Measurements from ENCODE around the gene SYNE2.

SYNE2 gene

GRCh38 chr14:63938198-63939005, 85.6 kb downstream of the SYNE2 start:
- no peaks in the 10 kb centered on the region for H4K20me1 ChIP-seq (ENCODE audit: insufficient read depth)
- H3K4me2 ChIP-seq: no peak overlapping the region
- H2AFZ ChIP-seq (ENCODE audit: low read depth): no peak overlapping the region
- H3K27ac ChIP-seq: no peak overlapping the region
- no peak overlapping the region for H3K9ac ChIP-seq
- peaks cover 14% of the 10 kb centered on the region for H3K4me1 ChIP-seq (ENCODE audit: low read depth, poor library complexity, severe bottlenecking)
- H3K27me3 ChIP-seq (ENCODE audit: insufficient read depth, low read depth): no peaks in the 10 kb centered on the region
- no peak overlapping the region for H3K4me3 ChIP-seq (IDR thresholded peaks at IDR 0.05; ENCODE audit: insufficient read depth, low read depth, low read length)
- TF ChIP-seq CTCF (conservative IDR thresholded peaks at IDR 0.05; ENCODE audit: low read depth, low read length): no peak
- no peaks in the 10 kb centered on the region for H3K79me2 ChIP-seq (ENCODE audit: insufficient read depth, low read depth)
- no peaks in the 10 kb centered on the region for H3K36me3 ChIP-seq (ENCODE audit: insufficient read depth)

DNA sequence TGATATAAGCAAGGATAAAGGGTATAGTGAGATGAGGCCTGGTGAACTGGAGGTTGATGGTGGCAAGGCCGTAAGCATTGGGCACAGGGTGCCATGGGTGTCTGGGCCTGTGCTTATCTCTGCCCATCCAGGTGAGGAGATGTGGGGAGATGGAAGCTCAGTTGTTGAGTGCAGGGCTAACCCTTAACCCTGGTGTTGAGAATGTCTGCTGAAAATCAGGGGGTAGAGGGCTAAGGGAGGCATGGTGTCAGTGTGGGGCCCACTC, 86.1 kb downstream of the SYNE2 start:
- Histone ChIP-seq H4K20me1 (ENCODE audit: insufficient read depth) (no peaks in the 10 kb centered on the region), H3K4me2 (no peak overlapping the region), H3K4me1 (ENCODE audit: low read depth, poor library complexity, severe bottlenecking) (peaks cover 9% of the 10 kb centered on the region), H3K36me3 (ENCODE audit: insufficient read depth) (no peaks in the 10 kb centered on the region), H3K4me3 (IDR thresholded peaks at IDR 0.05; ENCODE audit: insufficient read depth, low read depth, low read length) (no peak overlapping the region), H3K9ac (no peak overlapping the region), H2AFZ (ENCODE audit: low read depth) (no peak overlapping the region), H3K79me2 (ENCODE audit: insufficient read depth, low read depth) (no peaks in the 10 kb centered on the region), H3K27me3 (ENCODE audit: insufficient read depth, low read depth) (no peaks in the 10 kb centered on the region), H3K27ac (no peak overlapping the region)
- no peak for TF ChIP-seq CTCF (conservative IDR thresholded peaks at IDR 0.05; ENCODE audit: low read depth, low read length)

DNA sequence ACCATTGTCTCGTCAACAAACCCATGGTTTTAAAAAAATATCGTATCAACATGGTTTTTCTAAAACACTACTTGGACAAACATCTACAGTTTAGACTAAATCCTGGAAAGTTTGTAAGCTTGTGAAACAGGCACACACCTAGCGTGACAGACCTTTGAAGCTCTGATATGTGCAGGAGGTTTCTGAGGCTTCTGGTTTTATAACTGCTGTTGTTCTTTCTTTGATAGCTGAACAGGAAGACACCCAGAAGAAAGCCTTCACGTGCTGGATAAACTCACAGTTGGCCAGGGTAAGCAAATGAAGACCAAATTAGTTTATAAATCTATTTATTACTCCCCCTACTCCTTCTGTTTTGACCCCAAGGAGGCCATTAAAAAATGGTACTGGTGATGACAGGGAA, 87.6 kb downstream of the SYNE2 start:
- TF ChIP-seq CTCF (conservative IDR thresholded peaks at IDR 0.05; ENCODE audit: low read depth, low read length): no peak
- H3K4me2 ChIP-seq: no peak overlapping the region

DNA sequence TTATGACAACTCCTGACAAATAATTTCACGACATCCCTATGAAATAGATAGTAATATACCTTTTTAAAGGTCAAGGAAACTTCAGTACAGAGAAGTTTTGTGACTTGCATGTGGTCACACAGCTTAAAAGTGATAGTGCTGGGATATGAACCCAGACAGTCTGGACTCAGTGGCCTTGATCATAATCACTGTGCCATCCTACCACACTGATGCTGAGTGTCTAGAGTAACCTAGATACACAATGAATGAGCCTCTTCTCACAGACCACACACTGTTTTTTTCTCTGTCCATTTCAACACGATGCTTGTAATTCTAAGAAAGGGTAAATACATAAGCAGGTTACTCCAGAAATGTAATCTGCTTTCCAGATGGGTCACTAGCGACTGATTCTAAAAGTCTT, 88.2 kb downstream of the SYNE2 start:
- no peak overlapping the region for H3K27ac ChIP-seq
- no peaks in the 10 kb centered on the region for H3K27me3 ChIP-seq (ENCODE audit: insufficient read depth, low read depth)
- TF ChIP-seq CTCF (conservative IDR thresholded peaks at IDR 0.05; ENCODE audit: low read depth, low read length): no peak
- no peak overlapping the region for H3K4me3 ChIP-seq (IDR thresholded peaks at IDR 0.05; ENCODE audit: insufficient read depth, low read depth, low read length)
- H3K79me2 ChIP-seq (ENCODE audit: insufficient read depth, low read depth): no peaks in the 10 kb centered on the region
- H3K4me2 ChIP-seq: no peak overlapping the region
- no peaks in the 10 kb centered on the region for H3K4me1 ChIP-seq (ENCODE audit: low read depth, poor library complexity, severe bottlenecking)
- H3K9ac ChIP-seq: no peak overlapping the region
- H3K36me3 ChIP-seq (ENCODE audit: insufficient read depth): no peaks in the 10 kb centered on the region
- no peak overlapping the region for H2AFZ ChIP-seq (ENCODE audit: low read depth)
- H4K20me1 ChIP-seq (ENCODE audit: insufficient read depth): no peaks in the 10 kb centered on the region

More for the DNA sequence above, 87.6 kb downstream of the SYNE2 start:
- Histone ChIP-seq H3K79me2 (ENCODE audit: insufficient read depth, low read depth) (no peaks in the 10 kb centered on the region), H3K4me1 (ENCODE audit: low read depth, poor library complexity, severe bottlenecking) (no peaks in the 10 kb centered on the region), H3K4me3 (IDR thresholded peaks at IDR 0.05; ENCODE audit: insufficient read depth, low read depth, low read length) (no peak overlapping the region), H2AFZ (ENCODE audit: low read depth) (no peak overlapping the region), H3K27me3 (ENCODE audit: insufficient read depth, low read depth) (no peaks in the 10 kb centered on the region), H3K36me3 (ENCODE audit: insufficient read depth) (no peaks in the 10 kb centered on the region), H3K9ac (no peak overlapping the region), H4K20me1 (ENCODE audit: insufficient read depth) (no peaks in the 10 kb centered on the region), H3K27ac (no peak overlapping the region)

Data from KMS-11 (cell line).